ENCODE data around the gene PRRG2.

DNA sequence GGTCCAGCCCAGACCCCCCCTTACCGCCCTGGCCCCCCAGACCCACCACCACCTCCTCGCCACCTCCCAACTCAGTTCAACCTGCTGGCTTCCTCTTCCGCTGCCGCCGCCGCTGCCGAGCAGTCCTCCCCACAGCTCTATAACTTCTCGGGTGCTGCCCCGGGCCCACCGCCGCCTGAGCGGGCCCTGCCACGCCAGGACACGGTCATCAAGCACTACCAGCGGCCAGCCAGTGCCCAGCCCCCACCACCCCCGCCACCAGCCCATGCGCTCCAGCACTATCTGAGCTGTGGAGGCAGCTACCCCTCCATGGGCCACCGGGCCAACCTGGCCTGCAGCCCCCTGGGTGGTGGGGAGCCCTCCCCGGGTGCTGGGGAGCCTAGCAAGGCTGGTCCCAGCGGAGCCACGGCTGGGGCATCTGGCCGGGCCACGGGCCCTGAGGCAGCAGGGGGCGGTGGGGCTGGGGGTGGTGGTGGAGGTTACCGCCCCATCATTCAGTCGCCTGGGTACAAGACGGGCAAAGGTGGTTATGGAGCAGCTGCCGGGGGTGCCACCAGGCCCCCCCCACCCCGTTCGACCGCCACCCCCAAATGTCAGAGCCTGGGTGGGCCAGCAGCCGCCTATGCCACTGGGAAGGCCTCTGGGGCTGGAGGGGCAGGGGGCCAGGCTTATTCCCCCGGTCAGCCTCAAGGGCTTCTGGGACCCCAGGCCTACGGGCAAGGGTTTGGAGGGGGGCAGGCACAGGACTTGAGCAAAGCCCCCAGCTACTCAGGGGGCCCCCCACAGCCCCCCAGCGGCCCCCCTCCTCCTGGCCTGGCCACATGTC lies 14.1 kb downstream of the PRRG2 start:
- TF ChIP-seq, protein P1, sequence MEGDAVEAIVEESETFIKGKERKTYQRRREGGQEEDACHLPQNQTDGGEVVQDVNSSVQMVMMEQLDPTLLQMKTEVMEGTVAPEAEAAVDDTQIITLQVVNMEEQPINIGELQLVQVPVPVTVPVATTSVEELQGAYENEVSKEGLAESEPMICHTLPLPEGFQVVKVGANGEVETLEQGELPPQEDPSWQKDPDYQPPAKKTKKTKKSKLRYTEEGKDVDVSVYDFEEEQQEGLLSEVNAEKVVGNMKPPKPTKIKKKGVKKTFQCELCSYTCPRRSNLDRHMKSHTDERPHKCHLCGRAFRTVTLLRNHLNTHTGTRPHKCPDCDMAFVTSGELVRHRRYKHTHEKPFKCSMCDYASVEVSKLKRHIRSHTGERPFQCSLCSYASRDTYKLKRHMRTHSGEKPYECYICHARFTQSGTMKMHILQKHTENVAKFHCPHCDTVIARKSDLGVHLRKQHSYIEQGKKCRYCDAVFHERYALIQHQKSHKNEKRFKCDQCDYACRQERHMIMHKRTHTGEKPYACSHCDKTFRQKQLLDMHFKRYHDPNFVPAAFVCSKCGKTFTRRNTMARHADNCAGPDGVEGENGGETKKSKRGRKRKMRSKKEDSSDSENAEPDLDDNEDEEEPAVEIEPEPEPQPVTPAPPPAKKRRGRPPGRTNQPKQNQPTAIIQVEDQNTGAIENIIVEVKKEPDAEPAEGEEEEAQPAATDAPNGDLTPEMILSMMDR (IDR thresholded peaks at IDR 0.05): no peak
- TF ChIP-seq POLR2A (IDR thresholded peaks at IDR 0.05): no peak

Data from body of pancreas (tissue), 4 donors.